H1 (cell line): ENCODE measurements around the gene FBXL12. TPM values are rescaled to one million over a fixed set of nuclear protein-coding genes. Genes with fewer than 3 reads are reported as not detected.

ENCODE experiments used
- CHD1 ChIP-seq: IDR thresholded peaks from 2 replicates; pipeline ENCODE4 v1.6.1; 2012; ENCODE audit warnings: low read depth, low read length, improper control_type of control experiment
- KDM4A ChIP-seq: IDR thresholded peaks from one replicate; pipeline ENCODE4 v1.7.1; 2012; ENCODE audit warnings: low read depth, mild to moderate bottlenecking, moderate library complexity, low read length, inconsistent platforms; ENCODE audit not compliant: severe bottlenecking
- POU5F1 ChIP-seq: IDR thresholded peaks from 2 replicates; pipeline ENCODE4 v1.6.1; 2011; ENCODE audit warnings: low read depth, mild to moderate bottlenecking, low read length, moderate library complexity
- RNF2 ChIP-seq: fragments of 200-900, 300-1000 bp; sonication (generic); IDR thresholded peaks from 2 replicates; pipeline ENCODE4 v1.7.1; 2016; ENCODE audit warnings: borderline replicate concordance, low read depth, mild to moderate bottlenecking, antibody characterized with exemption, low read length; ENCODE audit not compliant: poor library complexity, severe bottlenecking; ENCODE audit errors: missing control alignments
- TBP ChIP-seq: IDR thresholded peaks from 2 replicates; pipeline ENCODE4 v1.6.1; 2011; ENCODE audit warnings: low read depth, low read length, improper control_type of control experiment
- polyA plus RNA-seq, 7 experiments: library from polyadenylated mRNA; depleted of rRNA in 3 of 7; stranded (reverse) in 5 of 7; unstranded in 2 of 7; fragments of >200 nt in 5 of 7; fragments of 200-250 nt in 2 of 7; gene quantifications; 1 replicate in 5 of 7; 2 replicates in 1 of 7; 4 replicates in 1 of 7; pipeline versions ENCODE4 v1.2.1 to v1.2.3, GENCODE V29; 2011 to 2013; ENCODE audit warnings: missing spikeins in 2 of 7, mixed read lengths in 2 of 7
- total RNA-seq: library from RNA; stranded (reverse); fragmentation: NEBNext Ultra II Directional; extraction: Animal tissue kit (Norgen Biotek cat#: 25700); gene quantifications from 2 replicates; pipeline ENCODE4 v1.2.1, GENCODE V29; 2021
- TF ChIP-seq, protein P1 (sequence below): fragments of 300-600 bp; sonication (generic); IDR thresholded peaks from 2 replicates; pipeline ENCODE4 v1.7.1; 2012; ENCODE audit warnings: low read length, moderate library complexity, mild to moderate bottlenecking, inconsistent platforms; ENCODE audit not compliant: insufficient replicate concordance
- TF ChIP-seq, protein P2 (sequence below): IDR thresholded peaks from 2 replicates; pipeline ENCODE4 v1.6.1; 2012; ENCODE audit warnings: low read length, inconsistent platforms

Gene FBXL12
- total and polyA plus RNA-seq, 2 of the 8 experiments (the other 6 are each of a cell fraction or from before 2014, with no cell fraction given), result 24.6 to 62.3 TPM

DNA sequence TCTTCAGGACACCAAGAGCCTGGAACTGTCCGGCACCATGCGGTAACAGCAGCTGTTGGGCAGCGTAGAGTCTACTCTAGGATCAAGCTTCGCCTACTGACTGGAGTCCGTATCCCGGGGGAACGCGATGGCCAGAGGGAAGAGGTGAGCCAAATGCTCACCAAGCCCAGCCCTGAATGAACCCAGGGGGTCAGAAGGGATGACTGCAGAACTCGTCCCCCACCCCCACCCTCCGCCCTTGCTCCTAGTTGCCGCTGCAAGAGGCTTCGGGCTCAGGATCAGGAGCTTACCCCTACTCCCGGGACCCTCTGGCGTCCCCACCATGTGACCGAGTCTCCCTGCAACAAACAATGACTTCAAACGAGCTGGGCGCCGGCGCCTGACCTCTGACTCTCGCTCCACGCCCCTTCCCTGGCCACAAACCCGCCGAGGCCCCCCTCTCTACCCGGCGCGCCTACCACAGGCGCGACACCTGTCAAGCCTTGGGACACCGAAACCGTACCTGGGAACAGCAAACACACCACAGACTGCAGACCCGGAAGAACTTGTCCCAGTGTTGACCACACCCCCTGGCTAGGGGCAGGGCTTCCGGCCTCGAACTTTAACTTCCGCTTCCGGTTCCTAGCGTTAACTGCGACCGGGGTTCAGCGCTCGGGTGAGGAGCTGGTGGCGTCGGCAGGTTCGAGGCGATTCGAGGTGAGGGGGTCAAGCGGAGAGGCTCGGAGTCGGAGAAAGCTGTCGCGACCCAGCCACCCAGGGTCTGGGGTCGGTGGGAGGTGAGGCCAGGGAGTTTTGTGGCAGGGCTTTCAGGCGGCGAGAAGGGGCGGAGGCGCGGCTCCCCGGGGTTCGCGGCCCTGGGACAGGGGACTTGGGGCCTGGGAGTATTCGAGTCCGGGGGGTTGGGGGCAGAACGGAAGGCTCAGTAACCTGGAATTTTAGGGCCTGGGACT, 8.7 kb upstream of the FBXL12 start, which contains the start of gene UBL5 (continued):
- TF ChIP-seq, protein P1, sequence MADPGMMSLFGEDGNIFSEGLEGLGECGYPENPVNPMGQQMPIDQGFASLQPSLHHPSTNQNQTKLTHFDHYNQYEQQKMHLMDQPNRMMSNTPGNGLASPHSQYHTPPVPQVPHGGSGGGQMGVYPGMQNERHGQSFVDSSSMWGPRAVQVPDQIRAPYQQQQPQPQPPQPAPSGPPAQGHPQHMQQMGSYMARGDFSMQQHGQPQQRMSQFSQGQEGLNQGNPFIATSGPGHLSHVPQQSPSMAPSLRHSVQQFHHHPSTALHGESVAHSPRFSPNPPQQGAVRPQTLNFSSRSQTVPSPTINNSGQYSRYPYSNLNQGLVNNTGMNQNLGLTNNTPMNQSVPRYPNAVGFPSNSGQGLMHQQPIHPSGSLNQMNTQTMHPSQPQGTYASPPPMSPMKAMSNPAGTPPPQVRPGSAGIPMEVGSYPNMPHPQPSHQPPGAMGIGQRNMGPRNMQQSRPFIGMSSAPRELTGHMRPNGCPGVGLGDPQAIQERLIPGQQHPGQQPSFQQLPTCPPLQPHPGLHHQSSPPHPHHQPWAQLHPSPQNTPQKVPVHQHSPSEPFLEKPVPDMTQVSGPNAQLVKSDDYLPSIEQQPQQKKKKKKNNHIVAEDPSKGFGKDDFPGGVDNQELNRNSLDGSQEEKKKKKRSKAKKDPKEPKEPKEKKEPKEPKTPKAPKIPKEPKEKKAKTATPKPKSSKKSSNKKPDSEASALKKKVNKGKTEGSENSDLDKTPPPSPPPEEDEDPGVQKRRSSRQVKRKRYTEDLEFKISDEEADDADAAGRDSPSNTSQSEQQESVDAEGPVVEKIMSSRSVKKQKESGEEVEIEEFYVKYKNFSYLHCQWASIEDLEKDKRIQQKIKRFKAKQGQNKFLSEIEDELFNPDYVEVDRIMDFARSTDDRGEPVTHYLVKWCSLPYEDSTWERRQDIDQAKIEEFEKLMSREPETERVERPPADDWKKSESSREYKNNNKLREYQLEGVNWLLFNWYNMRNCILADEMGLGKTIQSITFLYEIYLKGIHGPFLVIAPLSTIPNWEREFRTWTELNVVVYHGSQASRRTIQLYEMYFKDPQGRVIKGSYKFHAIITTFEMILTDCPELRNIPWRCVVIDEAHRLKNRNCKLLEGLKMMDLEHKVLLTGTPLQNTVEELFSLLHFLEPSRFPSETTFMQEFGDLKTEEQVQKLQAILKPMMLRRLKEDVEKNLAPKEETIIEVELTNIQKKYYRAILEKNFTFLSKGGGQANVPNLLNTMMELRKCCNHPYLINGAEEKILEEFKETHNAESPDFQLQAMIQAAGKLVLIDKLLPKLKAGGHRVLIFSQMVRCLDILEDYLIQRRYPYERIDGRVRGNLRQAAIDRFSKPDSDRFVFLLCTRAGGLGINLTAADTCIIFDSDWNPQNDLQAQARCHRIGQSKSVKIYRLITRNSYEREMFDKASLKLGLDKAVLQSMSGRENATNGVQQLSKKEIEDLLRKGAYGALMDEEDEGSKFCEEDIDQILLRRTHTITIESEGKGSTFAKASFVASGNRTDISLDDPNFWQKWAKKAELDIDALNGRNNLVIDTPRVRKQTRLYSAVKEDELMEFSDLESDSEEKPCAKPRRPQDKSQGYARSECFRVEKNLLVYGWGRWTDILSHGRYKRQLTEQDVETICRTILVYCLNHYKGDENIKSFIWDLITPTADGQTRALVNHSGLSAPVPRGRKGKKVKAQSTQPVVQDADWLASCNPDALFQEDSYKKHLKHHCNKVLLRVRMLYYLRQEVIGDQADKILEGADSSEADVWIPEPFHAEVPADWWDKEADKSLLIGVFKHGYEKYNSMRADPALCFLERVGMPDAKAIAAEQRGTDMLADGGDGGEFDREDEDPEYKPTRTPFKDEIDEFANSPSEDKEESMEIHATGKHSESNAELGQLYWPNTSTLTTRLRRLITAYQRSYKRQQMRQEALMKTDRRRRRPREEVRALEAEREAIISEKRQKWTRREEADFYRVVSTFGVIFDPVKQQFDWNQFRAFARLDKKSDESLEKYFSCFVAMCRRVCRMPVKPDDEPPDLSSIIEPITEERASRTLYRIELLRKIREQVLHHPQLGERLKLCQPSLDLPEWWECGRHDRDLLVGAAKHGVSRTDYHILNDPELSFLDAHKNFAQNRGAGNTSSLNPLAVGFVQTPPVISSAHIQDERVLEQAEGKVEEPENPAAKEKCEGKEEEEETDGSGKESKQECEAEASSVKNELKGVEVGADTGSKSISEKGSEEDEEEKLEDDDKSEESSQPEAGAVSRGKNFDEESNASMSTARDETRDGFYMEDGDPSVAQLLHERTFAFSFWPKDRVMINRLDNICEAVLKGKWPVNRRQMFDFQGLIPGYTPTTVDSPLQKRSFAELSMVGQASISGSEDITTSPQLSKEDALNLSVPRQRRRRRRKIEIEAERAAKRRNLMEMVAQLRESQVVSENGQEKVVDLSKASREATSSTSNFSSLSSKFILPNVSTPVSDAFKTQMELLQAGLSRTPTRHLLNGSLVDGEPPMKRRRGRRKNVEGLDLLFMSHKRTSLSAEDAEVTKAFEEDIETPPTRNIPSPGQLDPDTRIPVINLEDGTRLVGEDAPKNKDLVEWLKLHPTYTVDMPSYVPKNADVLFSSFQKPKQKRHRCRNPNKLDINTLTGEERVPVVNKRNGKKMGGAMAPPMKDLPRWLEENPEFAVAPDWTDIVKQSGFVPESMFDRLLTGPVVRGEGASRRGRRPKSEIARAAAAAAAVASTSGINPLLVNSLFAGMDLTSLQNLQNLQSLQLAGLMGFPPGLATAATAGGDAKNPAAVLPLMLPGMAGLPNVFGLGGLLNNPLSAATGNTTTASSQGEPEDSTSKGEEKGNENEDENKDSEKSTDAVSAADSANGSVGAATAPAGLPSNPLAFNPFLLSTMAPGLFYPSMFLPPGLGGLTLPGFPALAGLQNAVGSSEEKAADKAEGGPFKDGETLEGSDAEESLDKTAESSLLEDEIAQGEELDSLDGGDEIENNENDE, result no peak
- no peak for TF ChIP-seq RNF2
- no peak for TF ChIP-seq CHD1
- TF ChIP-seq KDM4A, result peak; percentile 58
- TF ChIP-seq POU5F1, result no peak
- TF ChIP-seq TBP, result peak; percentile 78
- TF ChIP-seq, protein P2, sequence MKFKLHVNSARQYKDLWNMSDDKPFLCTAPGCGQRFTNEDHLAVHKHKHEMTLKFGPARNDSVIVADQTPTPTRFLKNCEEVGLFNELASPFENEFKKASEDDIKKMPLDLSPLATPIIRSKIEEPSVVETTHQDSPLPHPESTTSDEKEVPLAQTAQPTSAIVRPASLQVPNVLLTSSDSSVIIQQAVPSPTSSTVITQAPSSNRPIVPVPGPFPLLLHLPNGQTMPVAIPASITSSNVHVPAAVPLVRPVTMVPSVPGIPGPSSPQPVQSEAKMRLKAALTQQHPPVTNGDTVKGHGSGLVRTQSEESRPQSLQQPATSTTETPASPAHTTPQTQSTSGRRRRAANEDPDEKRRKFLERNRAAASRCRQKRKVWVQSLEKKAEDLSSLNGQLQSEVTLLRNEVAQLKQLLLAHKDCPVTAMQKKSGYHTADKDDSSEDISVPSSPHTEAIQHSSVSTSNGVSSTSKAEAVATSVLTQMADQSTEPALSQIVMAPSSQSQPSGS, result no peak
